ENCODE data around the gene CCDC102A.

CCDC102A gene

GRCh38 chr16:57566436-57566835 lies 30.1 kb upstream of the CCDC102A start:
- Histone ChIP-seq H3K4me1 (ENCODE audit: control insufficient read depth, insufficient read depth, low read length, poor library complexity, severe bottlenecking) (no peaks in the 10 kb centered on the region), H3K4me3 (ENCODE audit: insufficient read depth, low read depth, low read length, poor library complexity, severe bottlenecking) (no peak overlapping the region), H3K27me3 (replicated peaks; ENCODE audit: control insufficient read depth, insufficient read depth, low read length, poor library complexity, severe bottlenecking) (no peaks in the 10 kb centered on the region), H3K27ac (ENCODE audit: insufficient read depth, low read length, poor library complexity, severe bottlenecking) (no peak overlapping the region), H3K9me3 (ENCODE audit: control insufficient read depth, low read length) (no peaks in the 10 kb centered on the region), H3K36me3 (ENCODE audit: control insufficient read depth, insufficient read depth, low read length) (no peaks in the 10 kb centered on the region)
- DNase-seq: no peak

- Histone ChIP-seq H3K4me3 (ENCODE audit: insufficient read depth, low read depth, low read length, poor library complexity, severe bottlenecking) (no peak overlapping the region), H3K36me3 (ENCODE audit: control insufficient read depth, insufficient read depth, low read length) (no peaks in the 10 kb centered on the region), H3K4me1 (ENCODE audit: control insufficient read depth, insufficient read depth, low read length, poor library complexity, severe bottlenecking) (no peaks in the 10 kb centered on the region), H3K9me3 (ENCODE audit: control insufficient read depth, low read length) (peaks cover 1% of the 10 kb centered on the region), H3K27me3 (replicated peaks; ENCODE audit: control insufficient read depth, insufficient read depth, low read length, poor library complexity, severe bottlenecking) (no peaks in the 10 kb centered on the region), H3K27ac (ENCODE audit: insufficient read depth, low read length, poor library complexity, severe bottlenecking) (no peak overlapping the region)
- no peak for DNase-seq
Measured at GRCh38 chr16:57565461-57565860, 29.1 kb upstream of the CCDC102A start.

- Histone ChIP-seq H3K4me3 (ENCODE audit: insufficient read depth, low read depth, low read length, poor library complexity, severe bottlenecking) (no peak overlapping the region), H3K9me3 (ENCODE audit: control insufficient read depth, low read length) (peaks cover 7% of the 10 kb centered on the region), H3K27ac (ENCODE audit: insufficient read depth, low read length, poor library complexity, severe bottlenecking) (no peak overlapping the region), H3K27me3 (replicated peaks; ENCODE audit: control insufficient read depth, insufficient read depth, low read length, poor library complexity, severe bottlenecking) (no peaks in the 10 kb centered on the region), H3K36me3 (ENCODE audit: control insufficient read depth, insufficient read depth, low read length) (no peaks in the 10 kb centered on the region), H3K4me1 (ENCODE audit: control insufficient read depth, insufficient read depth, low read length, poor library complexity, severe bottlenecking) (no peaks in the 10 kb centered on the region)
- no peak for DNase-seq
Measured at GRCh38 chr16:57564571-57565270, 28.4 kb upstream of the CCDC102A start.

- Histone ChIP-seq H3K36me3 (ENCODE audit: control insufficient read depth, insufficient read depth, low read length) (no peaks in the 10 kb centered on the region), H3K27me3 (replicated peaks; ENCODE audit: control insufficient read depth, insufficient read depth, low read length, poor library complexity, severe bottlenecking) (no peaks in the 10 kb centered on the region), H3K9me3 (ENCODE audit: control insufficient read depth, low read length) (peaks cover 7% of the 10 kb centered on the region), H3K27ac (ENCODE audit: insufficient read depth, low read length, poor library complexity, severe bottlenecking) (no peak overlapping the region), H3K4me1 (ENCODE audit: control insufficient read depth, insufficient read depth, low read length, poor library complexity, severe bottlenecking) (no peaks in the 10 kb centered on the region), H3K4me3 (ENCODE audit: insufficient read depth, low read depth, low read length, poor library complexity, severe bottlenecking) (no peak overlapping the region)
- no peak for DNase-seq
Measured at GRCh38 chr16:57563761-57564160, 27.4 kb upstream of the CCDC102A start.

GRCh38 chr16:57563487-57563750 lies 27.0 kb upstream of the CCDC102A start:
- Histone ChIP-seq H3K27ac (ENCODE audit: insufficient read depth, low read length, poor library complexity, severe bottlenecking) (no peak overlapping the region), H3K9me3 (ENCODE audit: control insufficient read depth, low read length) (peaks cover 7% of the 10 kb centered on the region), H3K4me1 (ENCODE audit: control insufficient read depth, insufficient read depth, low read length, poor library complexity, severe bottlenecking) (no peaks in the 10 kb centered on the region), H3K27me3 (replicated peaks; ENCODE audit: control insufficient read depth, insufficient read depth, low read length, poor library complexity, severe bottlenecking) (no peaks in the 10 kb centered on the region), H3K4me3 (ENCODE audit: insufficient read depth, low read depth, low read length, poor library complexity, severe bottlenecking) (no peak overlapping the region), H3K36me3 (ENCODE audit: control insufficient read depth, insufficient read depth, low read length) (no peaks in the 10 kb centered on the region)
- DNase-seq: no peak

- no peaks in the 10 kb centered on the region for H3K4me1 ChIP-seq (ENCODE audit: control insufficient read depth, insufficient read depth, low read length, poor library complexity, severe bottlenecking)
- H3K27me3 ChIP-seq (replicated peaks; ENCODE audit: control insufficient read depth, insufficient read depth, low read length, poor library complexity, severe bottlenecking): no peaks in the 10 kb centered on the region
- H3K36me3 ChIP-seq (ENCODE audit: control insufficient read depth, insufficient read depth, low read length): no peaks in the 10 kb centered on the region
- DNase-seq: no peak
- peaks cover 7% of the 10 kb centered on the region for H3K9me3 ChIP-seq (ENCODE audit: control insufficient read depth, low read length)
- no peak overlapping the region for H3K27ac ChIP-seq (ENCODE audit: insufficient read depth, low read length, poor library complexity, severe bottlenecking)
- H3K4me3 ChIP-seq (ENCODE audit: insufficient read depth, low read depth, low read length, poor library complexity, severe bottlenecking): no peak overlapping the region
Measured at GRCh38 chr16:57562669-57563486, 26.5 kb upstream of the CCDC102A start.

GRCh38 chr16:57562066-57562465 lies 25.7 kb upstream of the CCDC102A start:
- H3K4me3 ChIP-seq (ENCODE audit: insufficient read depth, low read depth, low read length, poor library complexity, severe bottlenecking): no peak overlapping the region
- no peaks in the 10 kb centered on the region for H3K27me3 ChIP-seq (replicated peaks; ENCODE audit: control insufficient read depth, insufficient read depth, low read length, poor library complexity, severe bottlenecking)
- H3K9me3 ChIP-seq (ENCODE audit: control insufficient read depth, low read length): peaks cover 7% of the 10 kb centered on the region
- no peak overlapping the region for H3K27ac ChIP-seq (ENCODE audit: insufficient read depth, low read length, poor library complexity, severe bottlenecking)
- H3K36me3 ChIP-seq (ENCODE audit: control insufficient read depth, insufficient read depth, low read length): no peaks in the 10 kb centered on the region
- H3K4me1 ChIP-seq (ENCODE audit: control insufficient read depth, insufficient read depth, low read length, poor library complexity, severe bottlenecking): no peaks in the 10 kb centered on the region
- DNase-seq: no peak

- Histone ChIP-seq H3K27ac (ENCODE audit: insufficient read depth, low read length, poor library complexity, severe bottlenecking) (no peak overlapping the region), H3K36me3 (ENCODE audit: control insufficient read depth, insufficient read depth, low read length) (no peaks in the 10 kb centered on the region), H3K9me3 (ENCODE audit: control insufficient read depth, low read length) (peaks cover 7% of the 10 kb centered on the region), H3K27me3 (replicated peaks; ENCODE audit: control insufficient read depth, insufficient read depth, low read length, poor library complexity, severe bottlenecking) (no peaks in the 10 kb centered on the region), H3K4me1 (ENCODE audit: control insufficient read depth, insufficient read depth, low read length, poor library complexity, severe bottlenecking) (no peaks in the 10 kb centered on the region), H3K4me3 (ENCODE audit: insufficient read depth, low read depth, low read length, poor library complexity, severe bottlenecking) (no peak overlapping the region)
- DNase-seq: no peak
Measured at GRCh38 chr16:57559072-57559790, 22.9 kb upstream of the CCDC102A start.

- no peaks in the 10 kb centered on the region for H3K36me3 ChIP-seq (ENCODE audit: control insufficient read depth, insufficient read depth, low read length)
- H3K27ac ChIP-seq (ENCODE audit: insufficient read depth, low read length, poor library complexity, severe bottlenecking): no peak overlapping the region
- no peaks in the 10 kb centered on the region for H3K27me3 ChIP-seq (replicated peaks; ENCODE audit: control insufficient read depth, insufficient read depth, low read length, poor library complexity, severe bottlenecking)
- H3K9me3 ChIP-seq (ENCODE audit: control insufficient read depth, low read length): peaks cover 7% of the 10 kb centered on the region
- no peak for DNase-seq
- H3K4me3 ChIP-seq (ENCODE audit: insufficient read depth, low read depth, low read length, poor library complexity, severe bottlenecking): no peak overlapping the region
- H3K4me1 ChIP-seq (ENCODE audit: control insufficient read depth, insufficient read depth, low read length, poor library complexity, severe bottlenecking): no peaks in the 10 kb centered on the region
Measured at GRCh38 chr16:57556941-57557541, 20.7 kb upstream of the CCDC102A start.

GRCh38 chr16:57555831-57556230 lies 19.5 kb upstream of the CCDC102A start:
- Histone ChIP-seq H3K27me3 (replicated peaks; ENCODE audit: control insufficient read depth, insufficient read depth, low read length, poor library complexity, severe bottlenecking) (no peaks in the 10 kb centered on the region), H3K4me3 (ENCODE audit: insufficient read depth, low read depth, low read length, poor library complexity, severe bottlenecking) (no peak overlapping the region), H3K4me1 (ENCODE audit: control insufficient read depth, insufficient read depth, low read length, poor library complexity, severe bottlenecking) (no peaks in the 10 kb centered on the region), H3K27ac (ENCODE audit: insufficient read depth, low read length, poor library complexity, severe bottlenecking) (no peak overlapping the region), H3K36me3 (ENCODE audit: control insufficient read depth, insufficient read depth, low read length) (no peaks in the 10 kb centered on the region), H3K9me3 (ENCODE audit: control insufficient read depth, low read length) (peaks cover 7% of the 10 kb centered on the region)
- no peak for DNase-seq

All from effector memory CD4-positive, alpha-beta T cell (primary cell).